ENCODE results near the gene REP15.

DNA sequence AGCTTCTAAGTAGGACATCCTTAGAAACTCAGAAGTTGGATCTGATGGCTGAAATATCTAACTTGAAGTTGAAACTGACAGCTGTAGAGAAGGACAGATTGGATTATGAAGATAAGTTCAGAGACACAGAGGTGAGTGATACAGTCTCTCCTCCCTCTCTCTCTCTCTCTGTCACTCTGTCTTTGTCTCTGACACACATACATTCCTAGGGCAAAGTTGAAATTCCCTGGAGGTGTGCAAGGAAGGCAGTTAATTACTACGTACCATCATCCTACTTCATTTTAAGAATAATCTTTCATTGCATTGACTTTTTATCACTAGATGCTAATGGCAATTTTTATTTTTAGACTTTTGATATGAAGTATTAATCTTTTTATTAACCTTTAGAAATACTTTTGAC lies 46.2 kb upstream of the REP15 start:
- TF ChIP-seq, protein P1, sequence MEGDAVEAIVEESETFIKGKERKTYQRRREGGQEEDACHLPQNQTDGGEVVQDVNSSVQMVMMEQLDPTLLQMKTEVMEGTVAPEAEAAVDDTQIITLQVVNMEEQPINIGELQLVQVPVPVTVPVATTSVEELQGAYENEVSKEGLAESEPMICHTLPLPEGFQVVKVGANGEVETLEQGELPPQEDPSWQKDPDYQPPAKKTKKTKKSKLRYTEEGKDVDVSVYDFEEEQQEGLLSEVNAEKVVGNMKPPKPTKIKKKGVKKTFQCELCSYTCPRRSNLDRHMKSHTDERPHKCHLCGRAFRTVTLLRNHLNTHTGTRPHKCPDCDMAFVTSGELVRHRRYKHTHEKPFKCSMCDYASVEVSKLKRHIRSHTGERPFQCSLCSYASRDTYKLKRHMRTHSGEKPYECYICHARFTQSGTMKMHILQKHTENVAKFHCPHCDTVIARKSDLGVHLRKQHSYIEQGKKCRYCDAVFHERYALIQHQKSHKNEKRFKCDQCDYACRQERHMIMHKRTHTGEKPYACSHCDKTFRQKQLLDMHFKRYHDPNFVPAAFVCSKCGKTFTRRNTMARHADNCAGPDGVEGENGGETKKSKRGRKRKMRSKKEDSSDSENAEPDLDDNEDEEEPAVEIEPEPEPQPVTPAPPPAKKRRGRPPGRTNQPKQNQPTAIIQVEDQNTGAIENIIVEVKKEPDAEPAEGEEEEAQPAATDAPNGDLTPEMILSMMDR (IDR thresholded peaks at IDR 0.05), result no peak
- no peak for TF ChIP-seq POLR2A (IDR thresholded peaks at IDR 0.05)

Data from gastroesophageal sphincter (tissue), 3 donors.